Liver (tissue), 9 donors: ENCODE data around the gene AMIGO2. TPM values are rescaled to one million over a fixed set of nuclear protein-coding genes. Genes with fewer than 3 reads are reported as not detected.

ENCODE experiments used
- DNase-seq: peaks from one replicate; pipeline ENCODE4 v3.0.0-alpha.2; 2017; ENCODE audit warnings: low spot score
- H3K27ac ChIP-seq, 2 donors: one replicate each; pipeline ENCODE4 v1.7.0; 2013; ENCODE audit warnings: inconsistent platforms in 2 of 2, low read length in 2 of 2, control low read depth in 1 of 2, low read depth in 1 of 2, mild to moderate bottlenecking in 1 of 2
- H3K27me3 ChIP-seq, 4 donors: one replicate each; pipeline versions ENCODE4 v1.6.1 to v1.7.0; 2013; ENCODE audit warnings: low read length in 3 of 4, inconsistent platforms in 1 of 4, mild to moderate bottlenecking in 1 of 4, moderate library complexity in 1 of 4; ENCODE audit not compliant: control insufficient read depth in 4 of 4, insufficient read depth in 4 of 4
- H3K36me3 ChIP-seq, 4 donors: one replicate each; pipeline versions ENCODE4 v1.6.1 to v1.7.0; 2013; ENCODE audit warnings: low read length in 3 of 4, mild to moderate bottlenecking in 3 of 4, low read depth in 1 of 4, moderate library complexity in 1 of 4; ENCODE audit not compliant: control insufficient read depth in 4 of 4, insufficient read depth in 3 of 4
- H3K4me1 ChIP-seq, 4 donors: one replicate each; pipeline versions ENCODE4 v1.6.1 to v1.7.0; 2013; ENCODE audit warnings: low read length in 3 of 4, mild to moderate bottlenecking in 3 of 4, moderate library complexity in 1 of 4; ENCODE audit not compliant: control insufficient read depth in 4 of 4, insufficient read depth in 4 of 4
- H3K4me3 ChIP-seq, 3 donors: one replicate each; pipeline versions ENCODE4 v1.6.1 to v1.7.0; 2013; ENCODE audit warnings: low read length in 3 of 3, control low read depth in 1 of 3, low read depth in 1 of 3, mild to moderate bottlenecking in 1 of 3
- H3K9ac ChIP-seq, 2 donors: one replicate each; pipeline ENCODE4 v1.7.0; 2013; ENCODE audit warnings: low read length in 2 of 2, mild to moderate bottlenecking in 2 of 2, moderate library complexity in 2 of 2, control low read depth in 1 of 2, low read depth in 1 of 2
- H3K9me3 ChIP-seq, 4 donors: one replicate each; pipeline versions ENCODE4 v1.6.1 to v1.7.0; 2013; ENCODE audit warnings: low read length in 3 of 4; ENCODE audit not compliant: control insufficient read depth in 4 of 4
- ATF3 ChIP-seq: IDR thresholded peaks from 2 replicates; pipeline ENCODE4 v1.6.1; 2016; ENCODE audit warnings: antibody characterized with exemption
- CTCF ChIP-seq: fragments of 150-350 bp; IDR thresholded peaks from 2 replicates; pipeline ENCODE4 v1.5.1; 2017; ENCODE audit warnings: improper control_type of control experiment, low read depth, low read length; ENCODE audit not compliant: missing input control
- EGR1 ChIP-seq, 2 donors: IDR thresholded peaks; 2 replicates each; pipeline ENCODE4 v1.6.1; 2016 to 2018; ENCODE audit warnings: antibody characterized with exemption in 2 of 2, low read depth in 2 of 2
- FOXA1 ChIP-seq: IDR thresholded peaks from 2 replicates; pipeline ENCODE4 v1.6.1; 2016; ENCODE audit warnings: antibody characterized with exemption
- FOXA2 ChIP-seq: IDR thresholded peaks from 2 replicates; pipeline ENCODE4 v1.6.1; 2016; ENCODE audit warnings: antibody characterized with exemption
- GABPA ChIP-seq, 2 donors: IDR thresholded peaks in 1 of 2; conservative IDR thresholded peaks in 1 of 2; 2 replicates each; pipeline ENCODE4 v1.6.1; 2016; ENCODE audit warnings: antibody characterized with exemption in 2 of 2, mild to moderate bottlenecking in 1 of 2, moderate library complexity in 1 of 2
- HNF4A ChIP-seq, 2 donors: conservative IDR thresholded peaks; 2 replicates each; pipeline ENCODE4 v1.6.1; 2016; ENCODE audit warnings: antibody characterized with exemption in 2 of 2, mild to moderate bottlenecking in 2 of 2
- HNF4G ChIP-seq: IDR thresholded peaks from 2 replicates; pipeline ENCODE4 v1.6.1; 2016; ENCODE audit warnings: antibody characterized with exemption
- JUND ChIP-seq, 2 donors: IDR thresholded peaks; 2 replicates each; pipeline ENCODE4 v1.6.1; 2016; ENCODE audit warnings: antibody characterized with exemption in 2 of 2
- MAX ChIP-seq: IDR thresholded peaks from 2 replicates; pipeline ENCODE4 v1.6.1; 2016; ENCODE audit warnings: antibody characterized with exemption
- NR2F2 ChIP-seq: IDR thresholded peaks from 2 replicates; pipeline ENCODE4 v1.6.1; 2016; ENCODE audit warnings: antibody characterized with exemption
- RAD21 ChIP-seq, 2 donors: IDR thresholded peaks; 2 replicates each; pipeline ENCODE4 v1.6.1; 2016; ENCODE audit warnings: antibody characterized with exemption in 2 of 2, mild to moderate bottlenecking in 2 of 2
- REST ChIP-seq: IDR thresholded peaks from 2 replicates; pipeline ENCODE4 v1.6.1; 2016; ENCODE audit warnings: antibody characterized with exemption, mild to moderate bottlenecking
- RXRA ChIP-seq, 2 donors: IDR thresholded peaks; 2 replicates each; pipeline ENCODE4 v1.6.1; 2017 to 2018; ENCODE audit warnings: antibody characterized with exemption in 2 of 2, mild to moderate bottlenecking in 1 of 2
- SP1 ChIP-seq: IDR thresholded peaks from 2 replicates; pipeline ENCODE4 v1.6.1; 2018; ENCODE audit warnings: antibody characterized with exemption, mild to moderate bottlenecking
- TAF1 ChIP-seq: conservative IDR thresholded peaks from 2 replicates; pipeline ENCODE4 v1.6.1; 2016; ENCODE audit warnings: antibody characterized with exemption, mild to moderate bottlenecking
- YY1 ChIP-seq: IDR thresholded peaks from 2 replicates; pipeline ENCODE4 v1.6.1; 2016; ENCODE audit warnings: antibody characterized with exemption, mild to moderate bottlenecking
- ZBTB33 ChIP-seq: IDR thresholded peaks from 2 replicates; pipeline ENCODE4 v1.6.1; 2016; ENCODE audit warnings: antibody characterized with exemption
- WGBS: extraction: QIAGEN DNeasy Blood & Tissue Kit; methylation state at CpG from one replicate; pipeline ENCODE4 v1.1.7; 2013; 5-methylcytosine and 5-hydroxymethylcytosine counted together
- polyA plus RNA-seq, 2 donors: library from polyadenylated mRNA; stranded (reverse) in 1 of 2; unstranded in 1 of 2; fragments of 200-250 nt in 1 of 2; fragments of >200 nt in 1 of 2; fragmentation: Nextera tagmentation in 1 of 2; extraction: Ambion mirVana in 1 of 2; gene quantifications; one replicate each; pipeline versions ENCODE4 v1.2.1 to v1.2.3, GENCODE V29; 2013 to 2015
- total RNA-seq, 2 donors: library from RNA; depleted of rRNA; stranded (reverse); fragments of >200 nt; gene quantifications; one replicate each; pipeline ENCODE4 v1.2.3, GENCODE V29; 2014
- donor health status: healthy.
- donor health status: healthy.
- donor health status: healthy.
- donor health status: healthy.
- donor health status: healthy.

The AMIGO2 gene
- total and polyA plus RNA-seq, 4 donors, result 1.2 to 3.5 (median 2.3) TPM

GRCh38 chr12:47033081-47033480 is 46.7 kb downstream of the AMIGO2 start:
- Histone ChIP-seq H3K4me1 (peaks cover 0 to 14% (median 6%) of the 10 kb centered on the region in 4 donors), H3K9ac (no peak overlapping the region), H3K27ac (peak overlapping the region; percentile 1 to 22), H3K36me3 (no peaks in the 10 kb centered on the region), H3K27me3 (no peaks in the 10 kb centered on the region), H3K9me3 (no peaks in the 10 kb centered on the region), H3K4me3 (no peak overlapping the region)
- 29% methylated on average over 5 of the region's 5 CpGs for WGBS
- no peak for DNase-seq
- TF ChIP-seq HNF4A (conservative IDR thresholded peaks at IDR 0.05) (peak; percentile 70), RAD21 (IDR thresholded peaks at IDR 0.05) (peak in 1 of 2 donors; percentile 59), ZBTB33 (no peak), YY1 (peak; percentile 80), CTCF (no peak), SP1 (peak; percentile 86), FOXA1 (peak; percentile 26), RXRA (IDR thresholded peaks at IDR 0.05) (peak; percentile 73 to 80), HNF4G (peak; percentile 40), MAX (peak; percentile 82), NR2F2 (no peak), EGR1 (IDR thresholded peaks at IDR 0.05; ENCODE audit: low read depth in 2 of 2) (no peak), JUND (IDR thresholded peaks at IDR 0.05) (peak; percentile 42 to 59), FOXA2 (peak; percentile 44), REST (no peak), GABPA (IDR thresholded peaks at IDR 0.05 in 1 of 2, conservative IDR thresholded peaks at IDR 0.05 in 1 of 2) (no peak), TAF1 (peak; percentile 38), ATF3 (no peak)
